GM19452 (cell line): ENCODE measurements around the gene HERC4.
"Not testable (repeated sequence)": the region's sequence is repeated elsewhere in the genome, so short reads cannot be mapped to it uniquely, and the experiment has no call there.

Experiments
- ATAC-seq: cut with Tn5 transposase; IDR thresholded peaks from one replicate; pipeline ENCODE4 v1.9.1; 2021; ENCODE audit not compliant: unreplicated experiment

Gene HERC4

GRCh38 chr10:68047554-68048327 lies 27.3 kb downstream of the HERC4 start:
- no peak for ATAC-seq

- no peak for ATAC-seq
Observed at GRCh38 chr10:68047122-68047521, 28.0 kb downstream of the HERC4 start.

GRCh38 chr10:68046642-68047041 lies 28.4 kb downstream of the HERC4 start:
- no peak for ATAC-seq

- no peak for ATAC-seq
Observed at GRCh38 chr10:68043030-68043429, 32.1 kb downstream of the HERC4 start.

- no peak for ATAC-seq
Observed at GRCh38 chr10:68032113-68032512, 43.0 kb downstream of the HERC4 start.

GRCh38 chr10:68027429-68027828 lies 47.7 kb downstream of the HERC4 start:
- no peak for ATAC-seq

DNA sequence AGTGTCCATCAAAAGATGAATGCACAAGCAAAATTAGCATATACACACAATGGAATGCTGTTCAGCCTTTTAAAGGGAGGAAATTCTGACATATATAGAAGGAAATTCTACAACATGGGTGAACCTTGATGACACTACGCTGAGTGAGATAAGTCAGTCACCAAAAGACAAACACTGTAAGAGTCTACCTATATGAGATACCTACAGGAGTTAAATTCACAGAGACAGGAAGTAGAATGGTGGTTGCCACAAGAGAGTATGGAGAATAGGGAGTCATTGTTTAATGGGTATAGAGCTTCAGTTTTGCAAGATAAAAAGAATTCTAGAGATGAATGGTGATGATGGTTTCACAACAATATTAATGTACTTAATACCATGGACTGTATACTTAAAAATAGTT lies 51.8 kb downstream of the HERC4 start:
- no peak for ATAC-seq

DNA sequence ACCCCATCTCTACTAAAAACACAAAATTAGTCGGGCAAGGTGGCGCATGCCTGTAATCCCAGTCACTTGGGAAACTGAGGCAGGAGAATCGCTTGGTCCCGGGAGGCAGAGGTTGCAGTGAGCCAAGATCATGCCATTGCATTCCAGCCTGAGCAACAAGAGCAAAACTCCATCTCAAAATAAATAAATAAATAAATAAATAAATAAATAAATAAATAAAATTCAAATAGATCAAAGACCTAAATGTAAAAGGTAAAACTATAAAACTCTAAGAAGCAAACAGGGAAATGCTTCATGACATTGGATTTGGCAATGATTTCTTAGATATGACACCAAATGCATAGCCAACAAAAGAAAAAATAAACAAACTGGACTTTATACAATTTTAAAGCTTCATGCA lies 52.8 kb downstream of the HERC4 start:
- ATAC-seq: not testable (repeated sequence)

DNA sequence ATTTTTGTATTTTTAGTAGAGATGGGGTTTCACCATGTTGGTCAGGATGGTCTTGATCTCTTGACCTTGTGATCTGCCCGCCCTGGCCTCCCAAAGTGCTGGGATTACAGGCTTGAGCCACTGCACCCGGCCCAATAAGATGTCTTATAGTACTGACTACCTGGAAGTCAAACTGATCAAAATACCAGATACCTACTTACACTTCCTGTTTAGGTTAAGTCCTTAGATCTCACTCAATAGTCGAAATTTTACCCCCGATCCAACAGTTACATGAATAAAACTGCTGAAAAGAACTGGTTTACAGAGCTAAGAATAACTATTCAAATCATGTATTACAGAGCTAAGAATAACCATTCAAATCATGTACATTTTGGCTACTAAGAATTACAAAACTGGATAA lies 58.6 kb downstream of the HERC4 start:
- not testable (repeated sequence) for ATAC-seq

DNA sequence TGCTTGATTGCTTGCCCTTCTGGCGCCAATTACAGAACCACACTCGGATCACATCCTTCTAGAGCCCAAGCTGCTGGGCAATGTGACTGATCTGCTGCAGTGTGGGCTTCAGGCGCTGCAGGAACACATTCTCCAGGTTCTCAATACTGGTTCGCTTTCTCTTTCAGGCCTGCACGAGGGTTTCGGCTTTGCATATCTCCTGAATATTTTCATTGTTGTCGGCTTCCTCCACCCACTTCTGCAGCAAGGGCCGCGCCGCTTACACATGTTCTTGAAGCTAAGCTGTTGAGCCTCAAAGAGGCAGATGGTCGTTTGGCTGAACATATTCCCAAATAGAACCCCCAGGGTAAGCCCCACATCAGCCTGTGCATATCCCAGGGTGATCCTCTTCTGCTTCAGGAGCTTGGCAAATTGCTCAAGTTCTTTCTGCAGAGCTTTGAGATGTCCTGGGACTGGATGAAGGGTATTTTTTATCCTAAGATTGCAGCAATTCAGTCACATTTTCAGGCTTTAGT lies 64.6 kb downstream of the HERC4 start:
- no peak for ATAC-seq

DNA sequence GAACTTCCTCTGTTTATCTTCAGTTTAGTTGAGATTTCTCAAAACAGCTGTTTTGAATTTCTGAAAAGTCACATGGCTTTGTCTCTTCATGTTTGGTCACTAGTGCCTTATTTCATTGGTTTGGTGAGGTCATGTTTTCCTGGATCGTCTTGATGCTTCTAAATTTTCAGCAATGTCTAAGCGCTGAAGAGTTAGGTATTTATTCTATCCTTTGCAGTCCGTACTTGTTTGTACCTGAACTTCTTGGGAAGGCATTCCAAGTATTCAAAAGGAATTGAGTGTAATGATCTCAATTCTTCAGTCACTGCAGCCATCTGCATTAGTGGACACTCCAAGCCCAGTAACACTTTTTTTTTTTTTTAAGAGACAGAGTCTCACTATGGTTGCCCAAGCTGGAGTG lies 67.7 kb downstream of the HERC4 start:
- no peak for ATAC-seq

DNA sequence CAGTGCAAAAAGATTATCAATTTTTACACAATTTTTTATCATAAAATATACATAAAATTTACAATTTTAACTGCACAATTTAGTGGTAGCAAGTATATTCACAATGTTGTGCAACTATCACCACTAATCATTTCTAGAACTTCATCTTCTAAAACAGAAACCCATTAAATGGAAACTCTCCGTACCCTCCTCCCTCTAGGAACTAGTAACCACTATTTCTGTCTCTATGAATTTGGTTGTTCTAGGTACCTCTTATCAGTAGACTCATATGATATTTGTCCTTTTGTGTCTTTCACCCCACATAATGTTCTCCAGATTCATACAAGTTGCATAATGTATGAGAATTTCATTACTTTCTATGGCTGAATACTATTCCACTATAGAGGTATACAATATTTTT lies 73.5 kb downstream of the HERC4 start:
- ATAC-seq: no peak

DNA sequence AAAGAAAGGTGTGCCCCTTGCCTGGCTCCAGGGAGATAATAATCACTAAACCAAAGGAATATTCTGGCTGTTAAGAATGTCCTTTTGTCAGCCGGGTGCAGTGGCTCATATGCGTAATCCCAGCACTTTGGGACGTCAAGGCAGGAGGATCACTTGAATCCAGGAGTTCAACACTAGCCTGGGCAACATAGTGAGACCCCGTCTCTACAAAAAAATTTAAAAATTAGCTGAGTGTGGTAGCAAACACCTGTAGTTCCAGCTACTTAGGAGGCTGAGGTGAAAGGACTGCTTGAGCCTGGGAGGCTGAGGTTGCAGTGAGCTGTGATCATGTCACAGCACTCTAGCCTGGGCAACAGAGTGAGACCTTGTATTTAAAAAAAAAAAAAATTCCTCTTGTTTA lies 74.1 kb downstream of the HERC4 start:
- no peak for ATAC-seq

GRCh38 chr10:67990093-67990492 lies 85.0 kb downstream of the HERC4 start:
- ATAC-seq: no peak

DNA sequence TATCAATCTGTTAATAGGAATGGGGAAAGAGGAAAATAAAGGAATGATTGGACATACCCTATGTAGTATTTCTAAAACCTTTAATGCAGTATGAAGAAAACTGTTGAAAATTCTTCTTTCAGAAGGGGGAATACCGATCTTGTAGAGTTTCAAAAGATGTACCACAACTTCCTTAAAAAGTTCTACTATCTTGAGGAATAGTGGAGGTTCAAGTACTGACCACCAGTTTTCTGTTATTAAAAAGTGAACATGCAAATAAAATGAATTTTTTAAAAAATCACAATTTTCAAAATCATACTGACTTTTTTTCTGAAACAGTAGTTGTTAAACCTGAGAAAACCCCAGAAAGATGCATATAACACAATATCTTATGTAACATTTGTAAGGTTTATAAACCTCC lies 86.5 kb downstream of the HERC4 start:
- ATAC-seq: no peak

- not testable (repeated sequence) for ATAC-seq
Observed at GRCh38 chr10:67982603-67983002, 92.5 kb downstream of the HERC4 start.

- no peak for ATAC-seq
Observed at GRCh38 chr10:67978749-67979148, 96.3 kb downstream of the HERC4 start.

GRCh38 chr10:67977251-67977650 lies 97.8 kb downstream of the HERC4 start:
- no peak for ATAC-seq

DNA sequence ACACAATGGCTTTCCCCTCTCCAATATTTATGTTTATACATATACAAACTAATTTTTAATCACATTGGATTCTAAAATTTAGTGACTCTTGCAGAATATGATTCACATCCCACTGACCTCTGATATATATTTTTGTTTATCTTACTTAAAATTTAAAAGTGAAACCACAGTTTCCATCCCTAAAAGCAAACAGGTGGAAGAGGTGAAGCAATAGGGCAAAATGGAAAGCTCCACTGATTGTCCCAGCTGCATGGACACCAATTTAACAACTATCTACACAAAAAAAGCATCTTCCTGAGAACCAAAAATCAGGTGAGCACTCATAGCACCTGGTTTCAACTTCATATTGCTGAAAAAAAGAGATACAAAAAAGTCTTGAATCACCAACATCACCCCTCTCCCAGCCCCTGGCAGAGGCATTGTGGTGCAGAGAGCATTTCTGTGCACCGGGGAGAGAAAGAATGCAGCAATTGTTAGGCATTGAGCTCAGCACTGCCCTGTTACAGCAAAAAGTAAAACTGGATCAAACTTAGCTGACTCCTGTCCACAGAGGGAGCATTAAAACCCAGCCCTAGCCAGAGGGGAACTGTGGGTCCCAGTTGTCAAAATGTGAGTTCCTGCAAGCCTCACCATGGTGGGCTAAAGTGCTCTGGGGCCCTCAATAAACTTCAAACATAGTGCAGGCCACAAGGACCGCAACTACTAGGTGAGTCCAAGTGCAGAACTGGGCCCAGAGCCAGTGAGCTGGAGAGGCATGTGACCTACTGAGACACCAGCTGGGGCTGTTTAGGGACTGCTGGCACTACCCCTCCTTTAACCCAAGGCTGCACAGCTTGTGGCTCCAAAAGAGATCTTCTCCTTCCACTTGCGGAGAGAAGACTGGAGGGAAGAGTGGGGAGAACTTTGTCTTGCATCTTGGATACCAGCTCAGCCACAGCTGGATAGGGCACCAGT lies 98.5 kb downstream of the HERC4 start:
- ATAC-seq: no peak

DNA sequence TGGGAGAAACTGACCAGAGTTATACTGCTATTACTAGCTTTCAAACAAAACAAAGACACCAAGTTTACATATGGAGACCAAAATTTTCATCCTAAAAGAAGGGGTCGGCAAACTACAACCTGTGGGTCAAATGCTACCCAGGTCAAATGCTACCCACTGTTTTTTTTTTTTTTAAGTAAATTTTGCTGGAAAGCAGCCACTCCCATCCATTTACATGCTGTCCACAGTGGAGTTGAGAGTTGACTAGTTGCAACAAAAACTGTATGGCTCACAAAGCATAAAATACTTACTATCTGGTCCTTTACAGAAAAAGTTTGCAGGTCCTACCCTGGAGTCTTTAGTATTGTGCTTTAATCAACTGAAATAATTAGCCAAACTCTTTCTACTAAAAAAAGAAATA lies 99.2 kb downstream of the HERC4 start:
- no peak for ATAC-seq

DNA sequence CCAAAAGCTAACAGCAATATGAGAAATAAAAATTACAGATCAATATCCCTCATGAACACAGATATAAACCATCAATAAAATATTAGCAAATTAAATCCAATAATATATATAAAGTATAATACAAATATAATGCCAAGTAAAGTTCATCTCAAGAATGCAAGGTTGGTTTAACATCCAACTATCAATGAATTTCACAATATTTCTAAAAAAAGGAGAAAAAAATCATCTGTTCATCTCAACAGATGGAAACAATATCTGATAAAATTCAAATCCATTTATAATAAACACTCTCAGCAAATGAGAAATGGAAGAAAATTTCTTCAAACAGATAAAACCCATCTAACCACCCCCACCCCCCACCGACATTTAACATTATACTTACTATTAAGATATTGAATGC lies 103.8 kb downstream of the HERC4 start:
- no peak for ATAC-seq

DNA sequence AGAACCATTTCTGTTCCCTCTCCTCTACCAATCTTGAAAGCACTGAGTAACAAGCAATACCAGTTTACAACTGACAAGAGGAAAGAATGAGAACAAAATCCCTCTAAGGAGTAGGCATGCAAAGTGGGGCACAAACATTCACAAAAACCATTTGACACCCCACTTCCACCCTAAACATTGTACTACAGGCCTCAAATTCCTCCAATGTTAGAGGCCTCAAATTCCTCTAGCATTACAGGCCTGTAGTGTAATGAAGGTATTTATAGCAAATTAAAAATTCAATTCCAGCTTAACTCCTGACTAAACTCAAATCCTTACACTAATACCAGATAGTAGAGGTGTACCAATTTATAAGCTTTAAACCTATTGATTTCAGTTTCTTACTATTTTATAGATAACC lies 105.2 kb downstream of the HERC4 start:
- ATAC-seq: no peak
